ENCODE results near the gene SNTB2.

- TF ChIP-seq, protein P1, sequence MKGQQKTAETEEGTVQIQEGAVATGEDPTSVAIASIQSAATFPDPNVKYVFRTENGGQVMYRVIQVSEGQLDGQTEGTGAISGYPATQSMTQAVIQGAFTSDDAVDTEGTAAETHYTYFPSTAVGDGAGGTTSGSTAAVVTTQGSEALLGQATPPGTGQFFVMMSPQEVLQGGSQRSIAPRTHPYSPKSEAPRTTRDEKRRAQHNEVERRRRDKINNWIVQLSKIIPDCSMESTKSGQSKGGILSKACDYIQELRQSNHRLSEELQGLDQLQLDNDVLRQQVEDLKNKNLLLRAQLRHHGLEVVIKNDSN (IDR thresholded peaks at IDR 0.05): no peak
- TF ChIP-seq TAF1 (IDR thresholded peaks at IDR 0.05; ENCODE audit: low read depth) (no peak), EP300 (IDR thresholded peaks at IDR 0.05; ENCODE audit: borderline replicate concordance) (no peak), CREB1 (IDR thresholded peaks at IDR 0.05; ENCODE audit: low read depth) (no peak), RAD21 (IDR thresholded peaks at IDR 0.05; ENCODE audit: low read depth) (no peak), FOXM1 (IDR thresholded peaks at IDR 0.05; ENCODE audit: borderline replicate concordance, low read depth) (no peak), NFIC (IDR thresholded peaks at IDR 0.05) (no peak), ZBTB7A (IDR thresholded peaks at IDR 0.05; ENCODE audit: low read depth) (no peak), YY1 (IDR thresholded peaks at IDR 0.05; ENCODE audit: low read depth) (no peak), TEAD4 (IDR thresholded peaks at IDR 0.05) (no peak)
- TF ChIP-seq, protein P2, sequence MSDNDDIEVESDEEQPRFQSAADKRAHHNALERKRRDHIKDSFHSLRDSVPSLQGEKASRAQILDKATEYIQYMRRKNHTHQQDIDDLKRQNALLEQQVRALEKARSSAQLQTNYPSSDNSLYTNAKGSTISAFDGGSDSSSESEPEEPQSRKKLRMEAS (IDR thresholded peaks at IDR 0.05): no peak
- TF ChIP-seq, protein P3, sequence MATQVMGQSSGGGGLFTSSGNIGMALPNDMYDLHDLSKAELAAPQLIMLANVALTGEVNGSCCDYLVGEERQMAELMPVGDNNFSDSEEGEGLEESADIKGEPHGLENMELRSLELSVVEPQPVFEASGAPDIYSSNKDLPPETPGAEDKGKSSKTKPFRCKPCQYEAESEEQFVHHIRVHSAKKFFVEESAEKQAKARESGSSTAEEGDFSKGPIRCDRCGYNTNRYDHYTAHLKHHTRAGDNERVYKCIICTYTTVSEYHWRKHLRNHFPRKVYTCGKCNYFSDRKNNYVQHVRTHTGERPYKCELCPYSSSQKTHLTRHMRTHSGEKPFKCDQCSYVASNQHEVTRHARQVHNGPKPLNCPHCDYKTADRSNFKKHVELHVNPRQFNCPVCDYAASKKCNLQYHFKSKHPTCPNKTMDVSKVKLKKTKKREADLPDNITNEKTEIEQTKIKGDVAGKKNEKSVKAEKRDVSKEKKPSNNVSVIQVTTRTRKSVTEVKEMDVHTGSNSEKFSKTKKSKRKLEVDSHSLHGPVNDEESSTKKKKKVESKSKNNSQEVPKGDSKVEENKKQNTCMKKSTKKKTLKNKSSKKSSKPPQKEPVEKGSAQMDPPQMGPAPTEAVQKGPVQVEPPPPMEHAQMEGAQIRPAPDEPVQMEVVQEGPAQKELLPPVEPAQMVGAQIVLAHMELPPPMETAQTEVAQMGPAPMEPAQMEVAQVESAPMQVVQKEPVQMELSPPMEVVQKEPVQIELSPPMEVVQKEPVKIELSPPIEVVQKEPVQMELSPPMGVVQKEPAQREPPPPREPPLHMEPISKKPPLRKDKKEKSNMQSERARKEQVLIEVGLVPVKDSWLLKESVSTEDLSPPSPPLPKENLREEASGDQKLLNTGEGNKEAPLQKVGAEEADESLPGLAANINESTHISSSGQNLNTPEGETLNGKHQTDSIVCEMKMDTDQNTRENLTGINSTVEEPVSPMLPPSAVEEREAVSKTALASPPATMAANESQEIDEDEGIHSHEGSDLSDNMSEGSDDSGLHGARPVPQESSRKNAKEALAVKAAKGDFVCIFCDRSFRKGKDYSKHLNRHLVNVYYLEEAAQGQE (IDR thresholded peaks at IDR 0.05; ENCODE audit: low read depth): no peak
Observed at GRCh38 chr16:69201787-69202186, 14.8 kb downstream of the SNTB2 start.

Data from Ishikawa (cell line).